GM18502 (cell line): ENCODE results near the gene HDGFL2.
"Not testable (repeated sequence)": the region's sequence is repeated elsewhere in the genome, so short reads cannot be mapped to it uniquely, and the experiment has no call there.

Experiments used
- ATAC-seq: cut with Tn5 transposase; IDR thresholded peaks from one replicate; pipeline ENCODE4 v1.9.1; 2021; ENCODE audit warnings: mild to moderate bottlenecking; ENCODE audit not compliant: unreplicated experiment, poor library complexity

HDGFL2 gene

GRCh38 chr19:4511300-4512054 is 39.4 kb downstream of the HDGFL2 start:
- no peak for ATAC-seq

DNA sequence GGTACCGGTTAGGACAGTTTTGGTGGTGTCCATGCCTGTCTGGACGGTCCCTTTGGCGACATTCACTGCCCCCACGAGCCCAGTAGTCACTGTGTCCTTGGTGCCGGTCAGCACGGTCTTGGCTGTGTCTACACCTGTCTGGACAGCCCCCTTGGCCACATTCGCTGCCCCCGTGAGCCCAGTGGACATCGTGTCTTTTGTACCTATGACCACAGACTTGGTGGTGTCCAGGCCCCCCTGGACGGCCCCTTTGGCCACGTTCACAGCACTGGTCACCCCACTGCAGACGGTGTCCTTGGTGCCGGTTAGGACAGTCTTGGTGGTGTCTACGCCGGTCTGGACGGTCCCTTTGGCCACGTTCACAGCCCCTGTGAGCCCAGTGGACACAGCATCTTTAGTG is 40.0 kb downstream of the HDGFL2 start:
- no peak for ATAC-seq

DNA sequence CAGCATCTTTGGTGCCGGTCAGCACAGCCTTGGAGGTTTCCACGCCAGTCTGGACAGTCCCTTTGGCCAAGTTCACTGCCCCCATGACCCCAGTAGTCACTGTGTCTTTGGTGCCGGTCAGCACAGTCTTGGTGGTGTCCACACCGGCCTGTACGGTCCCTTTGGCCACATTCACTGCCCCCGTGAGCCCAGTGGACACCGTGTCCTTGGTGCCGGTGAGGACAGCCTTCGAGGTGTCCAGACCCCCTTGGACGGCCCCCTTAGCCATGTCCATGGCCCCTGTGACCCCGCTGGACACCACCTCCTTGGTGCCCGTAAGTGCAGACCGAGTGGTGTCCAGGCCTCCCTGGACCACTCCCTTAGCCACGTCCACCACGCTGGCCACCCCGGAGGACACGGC is 41.2 kb downstream of the HDGFL2 start:
- ATAC-seq, result no peak

GRCh38 chr19:4515732-4516131 is 43.6 kb downstream of the HDGFL2 start:
- no peak for ATAC-seq

- ATAC-seq, result no peak
These were observed 44.3 kb downstream of the HDGFL2 start for GRCh38 chr19:4516199-4516938.

- no peak for ATAC-seq
These were observed 44.8 kb downstream of the HDGFL2 start for GRCh38 chr19:4516939-4517300.

- no peak for ATAC-seq
These were observed 45.5 kb downstream of the HDGFL2 start for GRCh38 chr19:4517451-4518057.

DNA sequence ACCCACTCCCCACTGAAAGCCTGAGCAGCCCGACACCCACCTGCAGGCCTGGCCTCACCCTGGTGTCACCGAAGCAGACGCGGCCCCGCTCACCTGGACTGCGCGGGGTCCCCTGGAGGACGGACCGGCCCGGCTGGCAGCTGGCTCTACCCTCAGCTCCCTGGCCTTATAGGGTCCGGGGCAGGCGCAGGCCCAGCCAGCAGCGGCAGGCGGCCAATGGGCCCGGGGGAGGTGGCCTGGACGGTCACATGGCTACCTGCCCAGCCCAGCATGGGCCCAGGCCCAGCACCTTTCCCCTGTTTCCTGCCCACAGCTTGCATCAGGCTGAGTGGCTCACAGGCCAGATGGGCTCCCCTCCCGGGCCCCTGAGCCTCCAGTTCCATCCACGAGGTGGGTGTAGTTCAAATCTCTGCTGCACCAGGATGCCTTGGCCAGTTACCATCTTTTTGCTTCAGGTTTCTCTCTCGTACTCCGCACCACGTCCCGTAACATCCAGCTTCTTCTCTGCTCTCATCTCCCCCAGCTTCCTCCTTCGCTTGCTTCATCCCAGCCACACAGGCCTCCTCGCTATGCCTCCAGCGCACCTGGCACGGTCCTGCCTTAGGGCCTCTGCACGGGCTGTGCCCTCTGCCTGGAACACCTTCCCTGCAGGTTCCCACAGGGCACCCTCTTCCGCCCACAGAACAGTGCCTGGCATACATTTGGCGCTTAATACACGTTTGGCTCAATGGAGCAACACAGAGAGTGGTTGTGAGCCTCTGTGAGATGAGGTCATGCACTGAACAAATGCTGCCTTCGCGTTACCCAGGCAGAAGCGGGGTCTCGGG is 46.5 kb downstream of the HDGFL2 start, which contains the start of gene PLIN4:
Gene PLIN4 (minus strand): TSS at position 142 of the 827 bp plus-strand sequence. CDS start 214 bp downstream, outside the sequence.
- no peak for ATAC-seq

GRCh38 chr19:4519172-4519496 is 47.0 kb downstream of the HDGFL2 start:
- no peak for ATAC-seq

GRCh38 chr19:4519521-4520277 is 47.6 kb downstream of the HDGFL2 start:
- ATAC-seq, result no peak

GRCh38 chr19:4521170-4521887 is 49.2 kb downstream of the HDGFL2 start:
- no peak for ATAC-seq

- ATAC-seq, result no peak
These were observed 49.8 kb downstream of the HDGFL2 start for GRCh38 chr19:4521888-4522242.

- no peak for ATAC-seq
These were observed 50.4 kb downstream of the HDGFL2 start for GRCh38 chr19:4522291-4523002.

DNA sequence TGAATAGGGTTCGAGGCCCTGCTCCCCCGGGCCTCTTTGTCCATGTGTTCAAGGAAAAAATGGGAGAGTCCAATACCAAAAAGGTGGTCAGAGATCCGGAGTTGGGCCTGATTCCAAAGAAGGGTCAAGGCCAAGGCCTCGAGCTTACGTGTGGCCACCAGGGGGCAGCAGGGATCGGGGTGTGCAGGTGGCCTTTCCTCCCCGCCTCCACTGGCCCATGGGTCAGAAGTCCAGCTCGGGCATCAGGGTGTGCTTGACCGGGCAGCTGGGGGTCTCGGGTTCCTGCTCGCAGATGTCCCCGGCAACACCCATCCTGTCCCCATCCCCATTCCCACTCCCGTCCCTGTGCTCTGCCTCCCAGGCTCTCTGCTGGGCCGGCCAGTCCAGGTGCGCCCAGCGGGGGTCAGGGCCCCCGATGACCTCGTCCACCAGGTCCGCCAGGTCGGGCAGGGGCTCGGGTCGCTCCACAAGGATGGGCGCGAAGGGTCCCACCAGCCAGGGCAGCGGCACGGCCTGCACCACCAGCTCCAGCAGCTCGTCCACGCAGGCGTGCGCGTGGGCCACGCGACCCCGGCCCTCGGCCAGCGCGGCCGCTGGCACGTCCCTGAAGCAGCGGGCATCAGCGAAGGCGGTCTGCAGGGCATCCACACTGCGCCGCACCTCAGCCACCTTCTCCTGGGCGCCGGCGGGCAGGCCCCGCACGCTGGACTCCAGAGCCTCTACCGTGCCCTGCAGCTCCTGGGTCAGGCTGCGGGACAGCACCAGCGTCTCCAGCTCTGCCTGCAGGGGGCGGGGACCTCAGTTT is 51.4 kb downstream of the HDGFL2 start:
- no peak for ATAC-seq

- no peak for ATAC-seq
These were observed 52.9 kb downstream of the HDGFL2 start for GRCh38 chr19:4524808-4525562.

GRCh38 chr19:4525563-4526002 is 53.5 kb downstream of the HDGFL2 start:
- ATAC-seq, result no peak

- not testable (repeated sequence) for ATAC-seq
These were observed 55.3 kb downstream of the HDGFL2 start for GRCh38 chr19:4527377-4527776.
